ENCODE data around the gene KAZN.

The KAZN gene

DNA sequence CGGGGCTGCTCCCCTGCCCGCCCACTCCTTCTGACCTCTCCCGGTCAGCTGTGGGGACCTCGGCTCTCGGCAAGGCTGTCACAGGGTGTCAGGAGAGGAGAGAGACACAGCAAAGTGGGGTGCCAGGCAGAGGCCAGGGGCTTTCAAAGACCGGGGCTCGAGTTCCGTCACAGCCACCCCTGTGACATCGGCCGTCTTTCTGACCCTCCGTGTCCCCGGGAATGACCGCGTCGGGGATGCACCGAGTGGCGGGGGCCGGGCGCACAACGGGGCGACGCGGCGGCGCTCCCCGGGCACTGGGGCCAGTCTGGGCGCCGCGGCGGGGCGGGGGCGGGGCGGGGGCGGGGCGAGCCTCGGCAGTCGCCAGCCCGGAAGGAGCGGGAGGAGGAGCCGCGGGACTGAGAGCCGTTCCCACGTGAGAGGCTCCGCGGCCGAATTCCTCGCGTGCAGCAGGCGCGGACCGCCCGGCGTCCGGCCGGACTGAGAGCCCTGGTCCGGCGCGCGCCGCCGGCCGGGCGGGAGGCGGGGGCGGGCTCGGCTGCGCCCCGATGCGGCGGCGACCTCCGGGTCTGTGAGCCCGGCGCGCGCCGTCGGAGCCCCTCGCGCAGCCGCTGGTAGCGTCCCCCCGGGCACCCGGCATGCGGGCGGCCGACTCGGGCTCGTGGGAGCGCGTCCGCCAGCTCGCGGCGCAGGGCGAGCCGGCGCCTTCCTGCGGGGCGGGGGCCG is 325.4 kb downstream of the KAZN start:
- TF ChIP-seq NFIC (IDR thresholded peaks at IDR 0.05) (no peak), TEAD4 (IDR thresholded peaks at IDR 0.05) (peak; percentile 45; the same call in 1 of the 2 replicates), RAD21 (IDR thresholded peaks at IDR 0.05; ENCODE audit: low read depth) (no peak)
- TF ChIP-seq, protein P1, sequence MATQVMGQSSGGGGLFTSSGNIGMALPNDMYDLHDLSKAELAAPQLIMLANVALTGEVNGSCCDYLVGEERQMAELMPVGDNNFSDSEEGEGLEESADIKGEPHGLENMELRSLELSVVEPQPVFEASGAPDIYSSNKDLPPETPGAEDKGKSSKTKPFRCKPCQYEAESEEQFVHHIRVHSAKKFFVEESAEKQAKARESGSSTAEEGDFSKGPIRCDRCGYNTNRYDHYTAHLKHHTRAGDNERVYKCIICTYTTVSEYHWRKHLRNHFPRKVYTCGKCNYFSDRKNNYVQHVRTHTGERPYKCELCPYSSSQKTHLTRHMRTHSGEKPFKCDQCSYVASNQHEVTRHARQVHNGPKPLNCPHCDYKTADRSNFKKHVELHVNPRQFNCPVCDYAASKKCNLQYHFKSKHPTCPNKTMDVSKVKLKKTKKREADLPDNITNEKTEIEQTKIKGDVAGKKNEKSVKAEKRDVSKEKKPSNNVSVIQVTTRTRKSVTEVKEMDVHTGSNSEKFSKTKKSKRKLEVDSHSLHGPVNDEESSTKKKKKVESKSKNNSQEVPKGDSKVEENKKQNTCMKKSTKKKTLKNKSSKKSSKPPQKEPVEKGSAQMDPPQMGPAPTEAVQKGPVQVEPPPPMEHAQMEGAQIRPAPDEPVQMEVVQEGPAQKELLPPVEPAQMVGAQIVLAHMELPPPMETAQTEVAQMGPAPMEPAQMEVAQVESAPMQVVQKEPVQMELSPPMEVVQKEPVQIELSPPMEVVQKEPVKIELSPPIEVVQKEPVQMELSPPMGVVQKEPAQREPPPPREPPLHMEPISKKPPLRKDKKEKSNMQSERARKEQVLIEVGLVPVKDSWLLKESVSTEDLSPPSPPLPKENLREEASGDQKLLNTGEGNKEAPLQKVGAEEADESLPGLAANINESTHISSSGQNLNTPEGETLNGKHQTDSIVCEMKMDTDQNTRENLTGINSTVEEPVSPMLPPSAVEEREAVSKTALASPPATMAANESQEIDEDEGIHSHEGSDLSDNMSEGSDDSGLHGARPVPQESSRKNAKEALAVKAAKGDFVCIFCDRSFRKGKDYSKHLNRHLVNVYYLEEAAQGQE (IDR thresholded peaks at IDR 0.05; ENCODE audit: low read depth) = no peak
- TF ChIP-seq, protein P2, sequence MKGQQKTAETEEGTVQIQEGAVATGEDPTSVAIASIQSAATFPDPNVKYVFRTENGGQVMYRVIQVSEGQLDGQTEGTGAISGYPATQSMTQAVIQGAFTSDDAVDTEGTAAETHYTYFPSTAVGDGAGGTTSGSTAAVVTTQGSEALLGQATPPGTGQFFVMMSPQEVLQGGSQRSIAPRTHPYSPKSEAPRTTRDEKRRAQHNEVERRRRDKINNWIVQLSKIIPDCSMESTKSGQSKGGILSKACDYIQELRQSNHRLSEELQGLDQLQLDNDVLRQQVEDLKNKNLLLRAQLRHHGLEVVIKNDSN (IDR thresholded peaks at IDR 0.05) = peak; percentile 57; the same call in 1 of the 2 replicates
- TF ChIP-seq, protein P3, sequence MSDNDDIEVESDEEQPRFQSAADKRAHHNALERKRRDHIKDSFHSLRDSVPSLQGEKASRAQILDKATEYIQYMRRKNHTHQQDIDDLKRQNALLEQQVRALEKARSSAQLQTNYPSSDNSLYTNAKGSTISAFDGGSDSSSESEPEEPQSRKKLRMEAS (IDR thresholded peaks at IDR 0.05) = peak; percentile 66

DNA sequence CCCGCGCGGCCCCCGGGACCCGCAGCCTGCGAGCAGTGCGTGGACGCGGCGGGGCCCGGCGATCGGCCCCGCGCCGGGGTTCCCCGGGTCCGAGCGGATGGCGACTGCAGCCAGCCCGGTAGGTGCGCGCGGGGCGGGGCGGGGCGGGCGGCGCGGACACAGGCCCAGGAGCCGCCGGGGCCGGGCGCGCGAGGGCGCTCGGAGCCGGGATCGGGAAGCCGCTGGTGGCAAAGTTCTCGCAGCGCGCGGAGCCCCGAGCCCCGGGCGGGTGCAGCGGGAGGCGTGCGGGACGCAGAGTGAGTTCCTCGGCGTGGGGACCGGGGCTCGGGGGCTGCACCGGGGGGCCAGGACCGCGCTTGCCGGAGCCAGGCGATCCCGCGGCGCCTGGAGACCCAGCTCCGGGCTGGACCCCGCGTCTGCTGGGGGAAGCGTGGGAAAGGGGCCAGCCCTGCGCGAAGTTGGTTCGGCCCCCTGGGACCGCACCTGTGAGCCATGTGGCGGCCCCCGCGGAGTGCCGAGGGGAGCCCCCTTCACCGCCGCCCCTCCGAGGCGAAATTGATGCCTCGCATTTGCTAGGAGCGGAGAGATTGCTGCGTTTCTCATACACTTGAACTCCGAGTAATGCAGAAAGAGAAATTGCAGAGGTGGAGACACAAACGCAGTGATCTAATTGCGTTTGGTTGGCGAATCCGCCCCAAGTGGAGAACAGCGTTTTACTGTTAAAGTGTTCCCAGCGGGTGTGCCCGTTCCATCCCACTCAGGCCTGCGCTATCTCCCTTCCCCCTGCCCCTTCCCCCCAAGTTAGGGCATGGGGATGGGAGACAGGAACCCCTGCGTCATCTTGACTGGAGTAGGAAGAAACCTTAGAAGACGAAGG is 326.2 kb downstream of the KAZN start:
- 0 out of 2 replicates have a peak, but pooled peaks have one; percentile 38 for TF ChIP-seq TCF12 (IDR thresholded peaks at IDR 0.05; ENCODE audit: low read depth)
- TF ChIP-seq, protein P3 (IDR thresholded peaks at IDR 0.05) = peak; percentile 44
- TF ChIP-seq, protein P2 (IDR thresholded peaks at IDR 0.05) = no peak
- no peak for TF ChIP-seq EP300 (IDR thresholded peaks at IDR 0.05; ENCODE audit: borderline replicate concordance)
- 0 out of 2 replicates have a peak, but pooled peaks have one; percentile 29 for TF ChIP-seq TAF1 (IDR thresholded peaks at IDR 0.05; ENCODE audit: low read depth)
- no peak for TF ChIP-seq CEBPB (IDR thresholded peaks at IDR 0.05)
- TF ChIP-seq FOXM1 (IDR thresholded peaks at IDR 0.05; ENCODE audit: borderline replicate concordance, low read depth) = no peak
- TF ChIP-seq RAD21 (IDR thresholded peaks at IDR 0.05; ENCODE audit: low read depth) = no peak
- no peak for TF ChIP-seq CREB1 (IDR thresholded peaks at IDR 0.05; ENCODE audit: low read depth)
- no peak for TF ChIP-seq YY1 (IDR thresholded peaks at IDR 0.05; ENCODE audit: low read depth)
- no peak for TF ChIP-seq NFIC (IDR thresholded peaks at IDR 0.05)
- no peak for TF ChIP-seq EGR1 (IDR thresholded peaks at IDR 0.05)
- peak; percentile 28; the same call in 1 of the 2 replicates for TF ChIP-seq ZBTB7A (IDR thresholded peaks at IDR 0.05; ENCODE audit: low read depth)
- TF ChIP-seq, protein P1 (IDR thresholded peaks at IDR 0.05; ENCODE audit: low read depth) = no peak

DNA sequence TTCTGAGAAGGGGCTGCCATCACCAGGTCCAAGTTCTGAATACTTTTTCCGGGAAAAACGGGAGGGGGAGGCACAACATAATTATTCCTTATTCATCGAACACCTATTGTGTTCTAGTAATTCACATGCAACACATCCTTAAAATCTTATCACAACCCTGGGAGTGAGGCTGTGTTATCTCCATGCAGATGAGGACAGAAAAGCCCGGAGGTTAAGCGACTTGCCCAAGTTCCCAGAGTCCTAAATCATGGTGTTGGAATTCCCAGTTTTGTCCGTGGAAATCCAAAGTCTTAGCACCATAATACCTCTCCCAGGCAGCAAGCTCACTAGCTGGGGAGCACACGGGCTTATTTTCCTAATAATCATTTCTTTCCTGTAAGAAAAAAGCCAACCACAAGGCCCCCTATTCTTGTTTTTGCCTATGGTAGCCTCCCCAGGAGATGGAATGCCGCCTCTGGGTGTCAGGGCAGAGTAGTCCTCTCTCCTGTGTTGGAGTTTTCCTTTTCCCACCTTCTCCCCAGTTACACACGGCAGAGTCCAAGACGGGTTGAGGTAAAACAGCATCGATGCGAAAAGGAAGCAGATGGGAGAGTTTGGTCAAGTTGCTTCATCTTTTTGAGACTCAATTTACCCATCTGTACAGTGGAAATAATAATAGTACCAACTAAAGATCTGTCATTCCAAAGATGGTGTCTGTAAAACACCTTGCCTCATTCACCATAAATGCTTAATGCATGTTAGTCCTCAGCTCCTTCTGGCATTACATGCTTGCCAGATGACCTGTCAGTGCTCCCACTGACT is 327.1 kb downstream of the KAZN start:
- TF ChIP-seq RAD21 (IDR thresholded peaks at IDR 0.05; ENCODE audit: low read depth) (no peak), TEAD4 (IDR thresholded peaks at IDR 0.05) (0 out of 2 replicates have a peak, but pooled peaks have one; percentile 7), EP300 (IDR thresholded peaks at IDR 0.05; ENCODE audit: borderline replicate concordance) (no peak)

DNA sequence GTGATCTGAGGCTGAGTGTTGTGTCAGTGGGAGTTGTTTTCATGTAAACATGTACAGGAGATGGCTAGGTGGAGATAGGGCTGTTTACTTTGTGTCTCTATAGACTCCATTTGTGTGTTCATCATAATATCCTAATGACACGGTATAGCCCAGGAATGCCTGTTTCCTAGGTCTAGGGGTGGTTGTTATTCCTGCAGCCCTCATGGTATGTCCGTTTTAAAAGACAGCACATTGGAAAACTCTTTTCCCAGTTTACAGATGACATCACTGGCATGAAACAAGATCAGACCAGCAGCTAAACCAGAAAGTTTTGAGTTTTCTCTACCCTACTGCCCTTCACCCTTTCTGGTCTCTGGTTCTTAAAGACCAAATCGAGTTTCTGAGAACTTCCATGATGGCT is 327.7 kb downstream of the KAZN start:
- TF ChIP-seq TEAD4 (IDR thresholded peaks at IDR 0.05) (no peak), CEBPB (IDR thresholded peaks at IDR 0.05) (no peak), EGR1 (IDR thresholded peaks at IDR 0.05) (no peak), TAF1 (IDR thresholded peaks at IDR 0.05; ENCODE audit: low read depth) (no peak), EP300 (IDR thresholded peaks at IDR 0.05; ENCODE audit: borderline replicate concordance) (no peak), NFIC (IDR thresholded peaks at IDR 0.05) (no peak), ZBTB7A (IDR thresholded peaks at IDR 0.05; ENCODE audit: low read depth) (no peak), TCF12 (IDR thresholded peaks at IDR 0.05; ENCODE audit: low read depth) (no peak), CREB1 (IDR thresholded peaks at IDR 0.05; ENCODE audit: low read depth) (no peak), YY1 (IDR thresholded peaks at IDR 0.05; ENCODE audit: low read depth) (no peak), FOXM1 (IDR thresholded peaks at IDR 0.05; ENCODE audit: borderline replicate concordance, low read depth) (no peak), RAD21 (IDR thresholded peaks at IDR 0.05; ENCODE audit: low read depth) (no peak)
- TF ChIP-seq, protein P2 (IDR thresholded peaks at IDR 0.05) = no peak
- TF ChIP-seq, protein P1 (IDR thresholded peaks at IDR 0.05; ENCODE audit: low read depth) = no peak
- TF ChIP-seq, protein P3 (IDR thresholded peaks at IDR 0.05) = no peak
